ENCODE measurements around the gene KRTAP9-1. TPM values are rescaled to one million over a fixed set of nuclear protein-coding genes. Genes with fewer than 3 reads are reported as not detected.
"Not testable (repeated sequence)": the region's sequence is repeated elsewhere in the genome, so short reads cannot be mapped to it uniquely, and the experiment has no call there.

The KRTAP9-1 gene
- total RNA-seq, 1 donor from 2014 or later, result not detected

DNA sequence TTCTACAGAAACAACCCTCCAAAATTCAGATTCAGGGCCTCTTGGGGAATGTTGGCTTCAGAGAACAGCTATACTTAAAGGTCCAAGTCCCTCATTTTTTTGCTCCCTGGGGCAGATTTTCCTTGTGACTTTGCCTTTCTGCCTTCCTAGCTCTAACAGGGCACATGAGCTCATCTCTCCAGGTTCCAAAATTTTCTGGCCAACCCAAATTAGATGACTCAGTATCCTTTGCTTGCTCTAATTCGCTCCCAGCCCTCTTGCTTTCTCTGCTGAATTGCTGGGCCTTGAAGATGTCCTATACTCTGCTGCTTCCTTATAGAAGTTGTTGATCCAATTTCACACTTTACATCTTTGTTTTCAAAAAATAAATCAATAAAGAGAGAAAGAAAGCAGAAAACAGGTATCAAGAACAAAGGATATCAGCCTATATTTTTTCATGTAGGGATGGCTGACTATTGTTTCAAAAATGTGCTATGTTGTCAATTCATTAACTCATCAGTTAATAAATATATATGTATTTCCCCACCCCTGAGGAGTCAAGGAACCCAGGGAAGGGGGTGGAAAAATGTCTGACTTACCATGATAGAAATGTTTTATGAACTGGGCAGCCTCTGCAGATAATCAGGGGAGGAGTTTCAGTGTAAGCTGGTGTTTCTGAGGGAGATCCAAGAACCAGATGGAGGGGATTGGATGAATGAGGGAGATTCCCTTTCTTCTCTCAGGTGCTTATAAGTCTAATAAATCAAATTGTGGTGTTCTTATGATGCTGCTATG is 10.7 kb upstream of the KRTAP9-1 start:
- DNase-seq (ENCODE audit: low read depth), result peak; percentile 15

DNA sequence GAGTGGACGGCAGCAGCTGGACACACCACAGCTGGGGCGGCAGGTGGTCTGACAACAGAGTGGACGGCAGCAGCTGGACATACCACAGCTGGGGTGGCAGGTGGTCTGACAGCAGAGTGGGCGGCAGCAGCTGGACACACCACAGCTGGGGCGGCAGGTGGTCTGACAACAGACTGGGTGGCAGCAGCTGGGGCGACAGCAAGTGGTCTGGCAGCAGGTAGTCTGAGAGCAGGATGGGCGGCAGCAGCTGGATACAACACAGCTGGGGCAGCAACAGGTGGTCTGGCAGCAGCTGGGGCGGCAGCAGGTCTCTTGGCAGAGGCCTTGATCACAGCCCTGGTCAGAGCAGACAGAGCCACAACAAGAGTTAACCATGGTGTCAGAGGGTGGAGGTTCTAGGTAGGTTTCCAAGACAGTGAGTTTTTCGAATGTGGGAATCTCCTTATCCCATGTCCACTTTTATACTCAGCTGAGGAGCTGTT is 5.2 kb upstream of the KRTAP9-1 start, which contains the start of gene KRTAP4-1:
TSS of gene KRTAP4-1 (minus strand) at position 432 of the 482 bp plus-strand sequence. CDS start at position 375, 57 bp downstream.
- no peak for DNase-seq (ENCODE audit: low read depth)

DNA sequence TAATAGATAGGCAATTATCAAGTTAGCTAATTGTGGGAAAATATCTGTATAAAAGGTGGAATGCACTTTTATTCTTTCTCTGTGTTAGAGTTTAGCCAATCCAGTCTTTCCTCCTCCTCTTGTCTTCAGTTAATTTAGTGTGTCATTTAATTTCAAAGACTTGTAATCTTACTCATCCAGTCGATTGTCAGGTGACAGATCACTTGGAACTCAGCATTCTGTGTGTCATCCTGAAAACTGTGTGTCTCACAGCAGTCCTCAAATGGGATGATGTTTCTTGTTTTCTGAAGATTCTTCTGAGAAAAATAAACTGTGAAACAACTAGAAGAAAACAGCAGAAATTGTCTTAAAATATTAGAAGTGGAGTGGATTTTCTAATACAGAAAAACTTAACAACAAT is 4.7 kb upstream of the KRTAP9-1 start:
- no peak for DNase-seq (ENCODE audit: low read depth)

GRCh38 chr17:41186872-41187271 is 2.8 kb upstream of the KRTAP9-1 start:
- DNase-seq (ENCODE audit: low read depth), result no peak

DNA sequence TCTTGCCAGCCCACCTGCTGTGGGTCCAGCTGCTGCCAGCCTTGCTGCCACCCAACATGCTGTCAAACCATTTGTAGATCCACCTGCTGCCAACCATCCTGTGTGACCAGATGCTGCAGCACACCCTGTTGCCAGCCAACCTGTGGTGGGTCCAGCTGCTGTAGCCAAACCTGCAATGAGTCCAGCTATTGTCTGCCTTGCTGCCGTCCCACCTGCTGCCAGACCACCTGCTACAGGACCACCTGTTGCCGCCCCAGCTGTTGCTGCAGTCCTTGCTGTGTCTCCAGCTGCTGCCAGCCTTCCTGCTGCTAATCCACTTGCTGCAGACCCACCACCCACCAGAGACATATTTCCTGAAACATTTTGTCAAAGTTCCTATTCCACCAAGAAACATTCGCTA is 641 bp downstream of the KRTAP9-1 start:
- DNase-seq (ENCODE audit: low read depth), result no peak

- DNase-seq (ENCODE audit: low read depth), result no peak
These were observed 6.4 kb downstream of the KRTAP9-1 start for GRCh38 chr17:41196068-41196467.

DNA sequence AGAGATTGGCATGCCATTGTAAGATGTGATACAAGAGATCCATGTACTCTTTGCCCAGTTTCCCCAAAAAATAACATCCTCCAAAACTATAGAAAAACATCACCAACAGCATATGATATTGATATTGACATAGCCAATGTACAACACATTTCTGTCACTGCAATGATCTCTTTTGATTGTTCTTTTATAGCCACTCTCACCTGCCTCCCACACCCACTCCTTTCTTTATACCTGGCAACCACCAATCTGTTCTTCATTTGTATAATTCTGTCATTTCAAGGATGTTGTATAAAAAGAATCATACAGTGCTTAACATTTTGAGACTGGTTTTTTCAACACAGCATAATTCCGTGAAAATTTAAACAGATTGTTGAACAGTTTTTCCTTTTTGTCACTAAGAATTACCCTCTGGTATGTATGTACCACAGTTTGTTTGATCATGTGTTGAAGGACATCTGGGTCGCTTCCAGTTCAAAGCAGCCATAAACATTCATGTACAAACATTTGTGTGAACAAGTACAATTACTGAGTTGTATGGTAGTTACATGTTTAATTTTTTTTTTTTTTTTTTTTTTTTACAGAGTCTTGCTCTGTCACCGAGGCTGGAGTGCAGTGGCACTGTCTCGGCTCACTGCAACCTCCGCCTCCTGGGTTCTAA is 9.9 kb downstream of the KRTAP9-1 start:
- no peak for DNase-seq (ENCODE audit: low read depth)

- peak; percentile 57 for DNase-seq (ENCODE audit: low read depth)
These were observed 22.3 kb downstream of the KRTAP9-1 start for GRCh38 chr17:41211845-41212466.

GRCh38 chr17:41212524-41213169 is 23.0 kb downstream of the KRTAP9-1 start:
- no peak for DNase-seq (ENCODE audit: low read depth)

GRCh38 chr17:41215681-41216080 is 26.0 kb downstream of the KRTAP9-1 start:
- DNase-seq (ENCODE audit: low read depth), result no peak

GRCh38 chr17:41223821-41224220 is 34.1 kb downstream of the KRTAP9-1 start:
- DNase-seq (ENCODE audit: low read depth), result peak; percentile 1

GRCh38 chr17:41226051-41226450 is 36.4 kb downstream of the KRTAP9-1 start:
- no peak for DNase-seq (ENCODE audit: low read depth)

DNA sequence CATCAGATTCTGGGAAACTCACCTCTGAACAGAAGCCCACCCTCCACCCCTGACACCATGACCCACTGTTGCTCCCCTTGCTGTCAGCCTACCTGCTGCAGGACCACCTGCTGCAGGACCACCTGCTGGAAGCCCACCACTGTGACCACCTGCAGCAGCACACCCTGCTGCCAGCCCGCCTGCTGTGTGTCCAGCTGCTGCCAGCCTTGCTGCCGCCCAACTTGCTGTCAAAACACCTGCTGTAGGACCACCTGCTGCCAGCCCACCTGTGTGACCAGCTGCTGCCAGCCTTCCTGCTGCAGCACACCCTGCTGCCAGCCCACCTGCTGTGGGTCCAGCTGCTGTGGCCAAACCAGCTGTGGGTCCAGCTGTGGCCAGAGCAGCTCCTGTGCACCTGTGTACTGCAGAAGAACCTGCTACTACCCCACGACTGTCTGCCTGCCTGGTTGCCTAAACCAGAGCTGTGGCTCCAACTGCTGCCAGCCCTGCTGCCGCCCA is 37.0 kb downstream of the KRTAP9-1 start, which contains the start of gene KRTAP9-2:
TSS of gene KRTAP9-2 (plus strand) at position 51 of the 498 bp plus-strand sequence. CDS start at position 58, 7 bp downstream.
- not testable (repeated sequence) for DNase-seq (ENCODE audit: low read depth)

- DNase-seq (ENCODE audit: low read depth), result no peak
These were observed 40.4 kb downstream of the KRTAP9-1 start for GRCh38 chr17:41230094-41230493.

GRCh38 chr17:41231731-41232130 is 42.0 kb downstream of the KRTAP9-1 start:
- no peak for DNase-seq (ENCODE audit: low read depth)

GRCh38 chr17:41232399-41233105 is 42.9 kb downstream of the KRTAP9-1 start, which contains the start of gene KRTAP9-3:
KRTAP9-3 (plus strand) TSS chr17:41232449; CDS start chr17:41232502, 53 bp downstream.
- not testable (repeated sequence) for DNase-seq (ENCODE audit: low read depth)

DNA sequence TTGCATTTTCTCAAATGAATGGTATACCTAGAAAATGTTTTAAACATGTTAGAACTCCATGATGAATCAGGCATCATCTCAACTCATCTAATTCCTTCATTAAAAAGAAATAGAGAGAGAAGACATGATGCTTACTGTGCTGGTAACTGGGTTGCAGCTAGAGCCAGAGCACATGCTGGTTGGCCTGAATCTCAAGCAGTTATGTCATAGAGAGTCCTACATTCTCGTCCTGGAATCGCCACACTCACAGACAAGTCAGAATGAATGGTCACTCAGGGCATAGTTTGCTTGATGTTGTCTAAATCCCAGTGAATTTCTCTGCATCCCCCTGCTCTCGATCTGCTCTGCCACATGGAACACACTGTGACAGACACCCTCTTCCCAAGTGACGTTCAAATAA is 47.4 kb downstream of the KRTAP9-1 start:
- not testable (repeated sequence) for DNase-seq (ENCODE audit: low read depth)

GRCh38 chr17:41237949-41238437 is 48.3 kb downstream of the KRTAP9-1 start, which contains the start of gene KRTAP9-8:
KRTAP9-8 (plus strand) TSS chr17:41237999; CDS start chr17:41238052, 53 bp downstream.
- not testable (repeated sequence) for DNase-seq (ENCODE audit: low read depth)

Measured in renal cortical epithelial cell (primary cell).